Measurements from ENCODE around the gene SEM1.
"Not testable (repeated sequence)": the region's sequence is repeated elsewhere in the genome, so short reads cannot be mapped to it uniquely, and the experiment has no call there.

SEM1 gene

GRCh38 chr7:96658022-96658412, 51.6 kb downstream of the SEM1 start:
- no peak for DNase-seq

GRCh38 chr7:96657347-96658021, 52.2 kb downstream of the SEM1 start:
- DNase-seq: peak; percentile 48

- no peak for DNase-seq
Measured at GRCh38 chr7:96655956-96656355, 53.7 kb downstream of the SEM1 start.

GRCh38 chr7:96654630-96655188, 54.9 kb downstream of the SEM1 start:
- peak; percentile 79 for DNase-seq

GRCh38 chr7:96649981-96650380, 59.7 kb downstream of the SEM1 start:
- DNase-seq: no peak

- DNase-seq: peak; percentile 41
Measured at GRCh38 chr7:96648784-96649183, 60.9 kb downstream of the SEM1 start.

- no peak for DNase-seq
Measured at GRCh38 chr7:96647733-96648132, 61.9 kb downstream of the SEM1 start.

GRCh38 chr7:96645084-96645483, 64.6 kb downstream of the SEM1 start:
- no peak for DNase-seq

GRCh38 chr7:96643436-96643835, 66.2 kb downstream of the SEM1 start:
- DNase-seq: not testable (repeated sequence)

GRCh38 chr7:96640054-96640453, 69.6 kb downstream of the SEM1 start:
- DNase-seq: no peak
